Nasal cavity respiratory epithelium epithelial cell of viscerocranial mucosa (primary cell): ENCODE measurements around the gene PPP3CA. TPM values are rescaled to one million over a fixed set of nuclear protein-coding genes. Genes with fewer than 3 reads are reported as not detected.

Experiments used
- total RNA-seq: library from RNA; depleted of rRNA; stranded (reverse); fragments of >200 nt; gene quantifications from 2 replicates; pipeline ENCODE4 v1.2.3, GENCODE V29; 2014

Gene PPP3CA
- total RNA-seq = 68.4 and 92.8 TPM in 2 replicates

GRCh38 chr4:101347267-101347556, at the start of gene PPP3CA:
Gene PPP3CA, minus strand, starts transcription at chr4:101347526.

